SK-MEL-5 (cell line): ENCODE data around the gene PHYKPL. TPM values are rescaled to one million over a fixed set of nuclear protein-coding genes. Genes with fewer than 3 reads are reported as not detected.
"Not testable (repeated sequence)": the region's sequence is repeated elsewhere in the genome, so short reads cannot be mapped to it uniquely, and the experiment has no call there.

Experiments
- DNase-seq: peaks from one replicate; pipeline ENCODE4 v3.0.0-alpha.2; 2016; ENCODE audit warnings: low read depth, low spot score
- in situ Hi-C: cut with HindIII; loops from 2 replicates; pipeline ENCODE4 v1.10.0; 2016; ENCODE audit warnings: low sequenced_read_pairs, high pct_unique_total_duplicates, low pct_unique_long_range_greater_than_20kb
- total RNA-seq: library from RNA; depleted of rRNA; stranded (reverse); fragments of >200 nt; shearing (Covaris generic); gene quantifications from 2 replicates; pipeline ENCODE4 v1.2.3, GENCODE V29; 2014

Gene PHYKPL
- total RNA-seq, 1 experiment from 2014 or later: 7.7 TPM

- DNase-seq: peak; percentile 66
- in situ Hi-C loops: no loop called here
Observed at GRCh38 chr5:178204935-178205748, 27.5 kb downstream of the PHYKPL start.

DNA sequence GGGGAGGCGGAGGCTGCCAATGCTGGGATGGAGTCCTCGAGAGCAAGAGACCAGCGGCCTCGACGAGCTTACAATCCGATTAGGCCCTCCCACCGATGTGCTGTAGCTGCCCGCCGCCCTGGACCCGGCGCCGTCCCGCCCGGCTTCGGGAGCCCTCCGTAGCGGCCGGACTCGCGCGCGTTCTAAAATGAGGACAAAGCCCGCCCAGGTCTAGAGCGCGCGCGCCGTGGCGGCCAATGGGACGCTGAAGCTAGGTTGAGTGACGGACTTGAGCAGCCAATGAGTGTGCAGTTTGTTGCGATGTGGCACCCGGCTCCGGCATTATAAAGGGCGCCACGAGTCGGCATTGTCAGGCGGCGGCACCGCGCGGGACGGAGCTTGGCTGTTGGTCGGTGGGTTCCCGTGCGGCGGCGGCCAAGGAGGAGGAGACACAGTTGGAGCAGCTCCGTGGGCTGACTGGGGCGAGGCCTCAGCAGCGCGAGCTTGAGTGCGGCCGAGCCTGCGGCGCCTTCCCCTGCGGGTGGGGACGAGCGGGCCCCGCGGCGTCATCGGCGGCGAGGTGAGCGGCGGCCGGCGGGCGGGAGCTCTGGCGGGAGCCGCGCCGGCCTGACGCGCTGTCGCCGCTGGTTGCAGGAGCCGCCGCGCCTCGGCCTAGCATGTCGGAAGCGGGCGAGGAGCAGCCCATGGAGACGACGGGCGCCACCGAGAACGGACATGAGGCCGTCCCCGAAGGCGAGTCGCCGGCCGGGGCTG is 28.2 kb downstream of the PHYKPL start, which contains the start of gene HNRNPAB:
Gene HNRNPAB, plus strand, starts transcription at position 352 of the 753 bp plus-strand sequence. Its CDS starts 305 bp downstream, at position 657.
- peak; percentile 93 for DNase-seq
- in situ Hi-C loops: no loop called here

- in situ Hi-C loops: no loop called here
- no peak for DNase-seq
Observed at GRCh38 chr5:178203670-178204181, 28.9 kb downstream of the PHYKPL start.

DNA sequence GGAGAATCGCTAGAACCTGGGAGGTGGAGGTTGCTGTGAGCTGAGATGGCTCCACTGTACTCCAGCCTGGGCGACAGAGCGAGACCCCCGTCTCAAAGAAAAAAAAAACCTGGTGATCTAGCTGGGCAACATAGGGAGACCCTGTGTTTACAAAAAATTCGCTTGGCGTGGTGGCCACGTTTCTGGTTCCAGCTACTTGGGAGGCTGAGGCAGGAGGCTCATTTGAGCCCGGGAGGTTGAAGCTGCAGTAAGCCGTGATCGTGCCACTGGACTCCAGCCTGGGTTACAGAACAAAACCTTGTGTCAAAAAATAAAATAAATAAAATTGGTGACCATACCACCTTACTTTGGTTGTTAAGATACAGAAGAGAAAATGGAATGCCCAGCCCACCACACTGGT is 30.1 kb downstream of the PHYKPL start:
- no peak for DNase-seq
- in situ Hi-C loops: no loop called here

DNA sequence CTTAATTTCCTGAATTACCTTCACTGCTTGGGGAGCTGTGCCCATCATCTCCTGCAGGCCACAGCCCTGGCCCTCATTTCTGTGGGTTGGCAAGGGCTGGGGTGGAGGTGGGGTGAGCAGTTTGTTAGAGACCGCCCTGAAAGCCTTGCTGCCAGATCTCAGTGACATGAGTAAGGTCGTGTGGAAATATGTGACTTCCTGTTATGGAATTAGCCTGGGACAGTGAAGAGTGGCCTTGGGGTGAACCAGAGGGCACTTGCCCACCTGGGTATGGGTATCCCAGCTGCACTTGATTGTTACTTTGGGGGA is 30.7 kb downstream of the PHYKPL start:
- in situ Hi-C loops: no loop called here
- no peak for DNase-seq

GRCh38 chr5:178201221-178201926 is 31.2 kb downstream of the PHYKPL start:
- DNase-seq: no peak
- in situ Hi-C loops: no loop called here

GRCh38 chr5:178199581-178200434 is 32.8 kb downstream of the PHYKPL start:
- DNase-seq: no peak
- in situ Hi-C loops: no loop called here

- no peak for DNase-seq
- in situ Hi-C loops: no loop called here
Observed at GRCh38 chr5:178198706-178199105, 33.9 kb downstream of the PHYKPL start.

- DNase-seq, in situ Hi-C loops: not testable (repeated sequence)
Observed at GRCh38 chr5:178198151-178198550, 34.5 kb downstream of the PHYKPL start.

- in situ Hi-C loops: no loop called here
- no peak for DNase-seq
Observed at GRCh38 chr5:178196986-178197385, 35.6 kb downstream of the PHYKPL start.

- no peak for DNase-seq
- in situ Hi-C loops: no loop called here
Observed at GRCh38 chr5:178196281-178196812, 36.3 kb downstream of the PHYKPL start.

- no peak for DNase-seq
- in situ Hi-C loops: no loop called here
Observed at GRCh38 chr5:178194026-178194425, 38.6 kb downstream of the PHYKPL start.

DNA sequence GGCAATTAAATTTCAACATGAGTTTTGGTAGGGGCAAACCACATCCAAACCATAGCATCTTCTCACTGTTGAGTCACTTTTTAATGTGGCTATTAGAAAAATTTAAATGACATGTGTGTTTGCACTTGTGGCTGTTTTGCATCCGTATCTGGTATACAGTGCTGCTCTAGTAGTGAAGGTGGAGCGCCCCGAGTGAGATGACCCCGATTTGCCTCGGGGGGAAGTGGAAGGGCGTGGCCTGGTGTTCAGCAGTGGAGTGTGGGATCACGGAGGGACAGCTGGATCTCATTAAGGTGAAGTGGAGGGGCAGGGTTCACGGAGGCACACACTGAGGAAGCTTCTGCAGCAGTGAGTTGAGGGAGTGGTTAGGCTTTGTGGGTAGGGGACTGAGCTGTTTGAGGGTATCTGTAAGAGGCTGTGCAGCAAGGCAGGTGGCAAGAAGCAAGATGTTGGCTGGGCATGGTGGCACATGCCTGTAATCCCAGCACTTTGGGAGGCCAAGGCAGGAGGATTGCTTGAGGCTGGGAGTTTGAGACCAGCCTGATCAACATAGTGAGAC is 39.3 kb downstream of the PHYKPL start:
- no peak for DNase-seq
- in situ Hi-C loops: no loop called here

DNA sequence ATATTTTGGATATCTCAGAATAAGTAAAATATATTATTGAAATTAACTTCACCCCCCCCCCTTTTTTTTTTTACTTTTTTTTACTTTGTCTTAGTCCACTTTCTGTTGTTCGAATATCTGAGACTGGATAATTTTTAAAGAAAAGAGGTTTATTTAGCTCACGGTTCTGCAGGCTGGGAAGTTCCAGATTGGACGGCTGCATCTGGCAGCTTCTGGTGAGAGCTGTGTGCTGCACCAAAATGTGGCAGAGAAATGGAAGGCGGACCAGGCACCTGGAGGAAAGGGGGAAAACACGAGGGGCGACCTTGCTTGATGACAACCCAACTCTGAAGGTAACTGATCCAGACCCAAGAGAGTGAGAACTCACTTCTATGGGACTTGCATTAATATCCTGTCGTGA is 39.8 kb downstream of the PHYKPL start:
- no peak for DNase-seq
- in situ Hi-C loops: no loop called here

DNA sequence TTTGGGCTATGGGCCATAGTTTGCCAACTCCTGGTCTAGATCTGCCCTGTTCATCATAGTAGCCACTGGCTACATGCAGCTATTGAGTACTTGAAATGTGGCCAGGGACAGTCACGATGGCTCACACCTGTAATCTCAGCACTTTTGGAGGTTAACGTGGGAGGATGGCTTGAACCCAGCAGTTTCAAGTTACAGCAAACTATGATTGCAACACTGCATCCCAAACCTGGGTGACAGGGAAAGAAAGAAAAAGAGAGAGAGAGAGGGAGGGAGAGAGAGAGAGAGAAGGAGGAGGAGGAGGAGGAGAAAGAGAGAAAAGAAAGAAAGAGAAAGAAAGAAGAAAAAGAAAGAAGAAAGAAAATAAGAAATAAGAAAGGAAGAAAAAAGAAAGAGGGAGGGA is 40.4 kb downstream of the PHYKPL start:
- DNase-seq: no peak
- in situ Hi-C loops: no loop called here

DNA sequence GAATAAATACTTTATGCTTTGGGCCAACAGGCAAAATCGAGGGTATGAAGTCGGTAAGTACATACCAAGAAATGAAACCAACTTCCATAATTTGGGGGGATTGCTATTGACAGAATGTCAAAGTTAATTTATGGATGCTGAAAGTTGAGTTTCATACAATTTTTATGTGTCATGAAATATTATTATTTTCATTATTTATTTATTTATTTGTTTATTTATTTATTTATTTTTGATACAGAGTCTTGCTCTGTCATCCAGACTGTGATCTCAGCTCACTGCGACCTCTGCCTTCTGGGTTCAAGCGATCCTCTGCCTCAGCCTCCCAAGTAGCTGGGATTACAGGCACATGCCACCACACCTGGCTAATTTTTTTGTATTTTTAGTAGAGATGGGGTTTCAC is 40.9 kb downstream of the PHYKPL start:
- no peak for DNase-seq
- in situ Hi-C loops: no loop called here

DNA sequence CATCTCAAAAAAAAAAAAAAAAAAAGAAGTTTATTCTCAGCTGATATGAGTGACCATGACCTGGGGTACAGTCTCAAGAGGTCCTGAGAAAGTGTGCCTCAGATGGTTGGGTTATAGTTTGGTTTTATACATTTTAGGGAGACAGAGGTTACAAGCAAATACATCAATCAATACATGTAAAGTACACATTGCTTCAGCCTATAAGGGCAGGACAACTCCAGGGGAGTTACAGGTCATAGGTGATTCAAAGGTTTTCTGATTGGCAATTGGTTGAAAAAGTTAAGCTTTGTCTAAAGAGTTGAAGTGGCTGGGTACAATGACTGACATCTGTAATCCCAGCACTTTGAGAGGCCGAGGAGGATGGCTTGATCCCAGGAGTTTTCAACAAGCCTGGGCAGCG is 43.2 kb downstream of the PHYKPL start:
- no peak for DNase-seq
- in situ Hi-C loops: no loop called here
